ENCODE results near the gene ELAVL1. TPM values are rescaled to one million over a fixed set of nuclear protein-coding genes. Genes with fewer than 3 reads are reported as not detected.
A peak's percentile ranks its signal among the peaks of the same experiment; 100 is the strongest.

Gene ELAVL1
- total and polyA plus RNA-seq, 9 of the 15 experiments (the other 6 are each of a cell fraction or from before 2014, with no cell fraction given): 4.3 to 172 (median 69.2) TPM

DNA sequence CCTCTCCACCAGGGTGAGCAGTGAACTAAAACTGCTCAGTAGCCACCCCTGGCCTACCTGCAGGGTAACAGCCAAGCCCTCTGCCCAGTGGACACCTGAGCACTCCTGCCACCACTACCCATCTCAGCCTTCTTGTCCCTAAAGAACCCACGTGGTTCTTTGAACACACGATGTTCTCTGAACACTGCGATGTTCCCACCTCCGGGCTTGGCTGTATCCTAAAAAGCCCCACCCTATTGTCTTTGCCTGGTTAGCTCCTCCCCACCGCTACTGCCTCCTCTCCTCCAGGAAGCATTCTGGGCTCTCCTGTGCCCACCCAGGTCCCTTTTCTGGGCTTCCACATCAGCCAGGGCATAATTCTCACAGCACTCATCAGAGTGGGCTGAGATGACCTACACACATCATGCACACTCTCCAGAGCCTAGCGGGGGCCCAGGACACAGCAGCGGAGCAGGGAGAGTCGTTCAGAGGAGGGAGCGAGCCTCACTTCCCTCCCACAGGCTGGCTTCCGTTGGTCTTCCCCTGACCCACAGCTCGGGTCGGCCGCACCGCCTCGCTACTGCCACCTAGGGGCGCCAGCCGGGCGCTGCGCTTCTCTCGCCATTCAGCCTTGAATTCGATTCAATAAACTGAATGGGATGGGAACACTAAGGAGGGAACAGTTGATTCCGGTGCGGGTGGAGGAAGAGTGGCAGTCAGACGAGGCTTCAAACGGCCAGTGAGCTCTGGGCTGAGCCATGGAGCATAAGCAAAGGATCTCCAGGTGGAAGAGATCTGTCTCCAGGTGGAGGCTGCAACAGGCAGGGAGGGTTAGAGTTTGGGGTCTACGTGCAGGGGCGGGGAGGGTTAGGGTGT is 3.2 kb downstream of the ELAVL1 start (continued):
- TF ChIP-seq, protein P1, sequence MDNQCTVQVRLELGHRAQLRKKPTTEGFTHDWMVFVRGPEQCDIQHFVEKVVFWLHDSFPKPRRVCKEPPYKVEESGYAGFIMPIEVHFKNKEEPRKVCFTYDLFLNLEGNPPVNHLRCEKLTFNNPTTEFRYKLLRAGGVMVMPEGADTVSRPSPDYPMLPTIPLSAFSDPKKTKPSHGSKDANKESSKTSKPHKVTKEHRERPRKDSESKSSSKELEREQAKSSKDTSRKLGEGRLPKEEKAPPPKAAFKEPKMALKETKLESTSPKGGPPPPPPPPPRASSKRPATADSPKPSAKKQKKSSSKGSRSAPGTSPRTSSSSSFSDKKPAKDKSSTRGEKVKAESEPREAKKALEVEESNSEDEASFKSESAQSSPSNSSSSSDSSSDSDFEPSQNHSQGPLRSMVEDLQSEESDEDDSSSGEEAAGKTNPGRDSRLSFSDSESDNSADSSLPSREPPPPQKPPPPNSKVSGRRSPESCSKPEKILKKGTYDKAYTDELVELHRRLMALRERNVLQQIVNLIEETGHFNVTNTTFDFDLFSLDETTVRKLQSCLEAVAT (IDR thresholded peaks at IDR 0.05): peak in 1 of 2 experiments; percentile 31; a peak in 1 of 4 replicates
- TF ChIP-seq, protein P2, sequence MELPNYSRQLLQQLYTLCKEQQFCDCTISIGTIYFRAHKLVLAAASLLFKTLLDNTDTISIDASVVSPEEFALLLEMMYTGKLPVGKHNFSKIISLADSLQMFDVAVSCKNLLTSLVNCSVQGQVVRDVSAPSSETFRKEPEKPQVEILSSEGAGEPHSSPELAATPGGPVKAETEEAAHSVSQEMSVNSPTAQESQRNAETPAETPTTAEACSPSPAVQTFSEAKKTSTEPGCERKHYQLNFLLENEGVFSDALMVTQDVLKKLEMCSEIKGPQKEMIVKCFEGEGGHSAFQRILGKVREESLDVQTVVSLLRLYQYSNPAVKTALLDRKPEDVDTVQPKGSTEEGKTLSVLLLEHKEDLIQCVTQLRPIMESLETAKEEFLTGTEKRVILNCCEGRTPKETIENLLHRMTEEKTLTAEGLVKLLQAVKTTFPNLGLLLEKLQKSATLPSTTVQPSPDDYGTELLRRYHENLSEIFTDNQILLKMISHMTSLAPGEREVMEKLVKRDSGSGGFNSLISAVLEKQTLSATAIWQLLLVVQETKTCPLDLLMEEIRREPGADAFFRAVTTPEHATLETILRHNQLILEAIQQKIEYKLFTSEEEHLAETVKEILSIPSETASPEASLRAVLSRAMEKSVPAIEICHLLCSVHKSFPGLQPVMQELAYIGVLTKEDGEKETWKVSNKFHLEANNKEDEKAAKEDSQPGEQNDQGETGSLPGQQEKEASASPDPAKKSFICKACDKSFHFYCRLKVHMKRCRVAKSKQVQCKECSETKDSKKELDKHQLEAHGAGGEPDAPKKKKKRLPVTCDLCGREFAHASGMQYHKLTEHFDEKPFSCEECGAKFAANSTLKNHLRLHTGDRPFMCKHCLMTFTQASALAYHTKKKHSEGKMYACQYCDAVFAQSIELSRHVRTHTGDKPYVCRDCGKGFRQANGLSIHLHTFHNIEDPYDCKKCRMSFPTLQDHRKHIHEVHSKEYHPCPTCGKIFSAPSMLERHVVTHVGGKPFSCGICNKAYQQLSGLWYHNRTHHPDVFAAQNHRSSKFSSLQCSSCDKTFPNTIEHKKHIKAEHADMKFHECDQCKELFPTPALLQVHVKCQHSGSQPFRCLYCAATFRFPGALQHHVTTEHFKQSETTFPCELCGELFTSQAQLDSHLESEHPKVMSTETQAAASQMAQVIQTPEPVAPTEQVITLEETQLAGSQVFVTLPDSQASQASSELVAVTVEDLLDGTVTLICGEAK (IDR thresholded peaks at IDR 0.05): peak; percentile 62
- TF ChIP-seq, protein P2 (CRISPR knock-in tag; IDR thresholded peaks at IDR 0.05): no peak
- TF ChIP-seq TEAD1 (CRISPR knock-in tag; IDR thresholded peaks at IDR 0.05) (no peak), ZBTB17 (CRISPR knock-in tag; IDR thresholded peaks at IDR 0.05) (peak; percentile 42; the same call in 1 of the 2 replicates), RAD51 (IDR thresholded peaks at IDR 0.05; ENCODE audit: borderline replicate concordance, low read depth) (no peak), ZNF311 (CRISPR knock-in tag; IDR thresholded peaks at IDR 0.05) (no peak), STAT5A (IDR thresholded peaks at IDR 0.05; ENCODE audit: borderline replicate concordance, low read length) (no peak), NEUROD1 (IDR thresholded peaks at IDR 0.05; ENCODE audit: borderline replicate concordance, low read depth, low read length, partially characterized antibody) (peak; percentile 16), ZKSCAN8 (CRISPR knock-in tag; IDR thresholded peaks at IDR 0.05) (no peak), MAFG (tag; conservative IDR thresholded peaks at IDR 0.05) (no peak), ESRRA (IDR thresholded peaks at IDR 0.05; ENCODE audit: borderline replicate concordance, low read depth) (no peak; the same call in 1 of the 2 replicates)
- TF ChIP-seq, protein P3, sequence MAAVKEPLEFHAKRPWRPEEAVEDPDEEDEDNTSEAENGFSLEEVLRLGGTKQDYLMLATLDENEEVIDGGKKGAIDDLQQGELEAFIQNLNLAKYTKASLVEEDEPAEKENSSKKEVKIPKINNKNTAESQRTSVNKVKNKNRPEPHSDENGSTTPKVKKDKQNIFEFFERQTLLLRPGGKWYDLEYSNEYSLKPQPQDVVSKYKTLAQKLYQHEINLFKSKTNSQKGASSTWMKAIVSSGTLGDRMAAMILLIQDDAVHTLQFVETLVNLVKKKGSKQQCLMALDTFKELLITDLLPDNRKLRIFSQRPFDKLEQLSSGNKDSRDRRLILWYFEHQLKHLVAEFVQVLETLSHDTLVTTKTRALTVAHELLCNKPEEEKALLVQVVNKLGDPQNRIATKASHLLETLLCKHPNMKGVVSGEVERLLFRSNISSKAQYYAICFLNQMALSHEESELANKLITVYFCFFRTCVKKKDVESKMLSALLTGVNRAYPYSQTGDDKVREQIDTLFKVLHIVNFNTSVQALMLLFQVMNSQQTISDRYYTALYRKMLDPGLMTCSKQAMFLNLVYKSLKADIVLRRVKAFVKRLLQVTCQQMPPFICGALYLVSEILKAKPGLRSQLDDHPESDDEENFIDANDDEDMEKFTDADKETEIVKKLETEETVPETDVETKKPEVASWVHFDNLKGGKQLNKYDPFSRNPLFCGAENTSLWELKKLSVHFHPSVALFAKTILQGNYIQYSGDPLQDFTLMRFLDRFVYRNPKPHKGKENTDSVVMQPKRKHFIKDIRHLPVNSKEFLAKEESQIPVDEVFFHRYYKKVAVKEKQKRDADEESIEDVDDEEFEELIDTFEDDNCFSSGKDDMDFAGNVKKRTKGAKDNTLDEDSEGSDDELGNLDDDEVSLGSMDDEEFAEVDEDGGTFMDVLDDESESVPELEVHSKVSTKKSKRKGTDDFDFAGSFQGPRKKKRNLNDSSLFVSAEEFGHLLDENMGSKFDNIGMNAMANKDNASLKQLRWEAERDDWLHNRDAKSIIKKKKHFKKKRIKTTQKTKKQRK (IDR thresholded peaks at IDR 0.05; ENCODE audit: borderline replicate concordance, low read depth, low read length): no peak
